ENCODE results near the gene MAP2K5. TPM values are rescaled to one million over a fixed set of nuclear protein-coding genes. Genes with fewer than 3 reads are reported as not detected.

The MAP2K5 gene
- total and polyA plus RNA-seq, 9 of the 15 experiments (the other 6 are each of a cell fraction or from before 2014, with no cell fraction given) = 0.41 to 16.5 (median 7.5) TPM

DNA sequence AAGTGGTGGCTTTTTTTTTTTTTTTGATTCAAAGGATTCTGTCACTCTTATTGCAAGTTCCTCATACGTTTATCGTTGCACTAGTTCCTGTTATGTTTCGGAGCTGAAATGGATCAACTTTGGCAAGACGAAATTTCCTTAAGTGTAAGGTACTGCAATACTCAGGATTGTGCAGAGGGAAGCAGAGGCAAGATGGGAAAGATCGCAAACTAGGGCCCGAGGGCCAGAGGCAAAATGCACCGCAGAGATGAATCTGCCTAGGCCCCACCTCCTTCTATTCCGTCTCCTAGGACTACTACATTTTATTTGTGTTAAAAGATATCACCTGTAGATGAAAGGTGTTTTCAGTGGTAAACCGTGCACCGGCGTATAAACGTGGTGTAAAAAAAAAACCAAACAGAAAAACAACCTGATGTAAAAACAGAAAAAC, 297.0 kb downstream of the MAP2K5 start (continued):
- TF ChIP-seq PRDM10 (IDR thresholded peaks at IDR 0.05; ENCODE audit: partially characterized antibody) (peak; percentile 6), GATAD2A (IDR thresholded peaks at IDR 0.05) (no peak), ZNF23 (CRISPR knock-in tag; IDR thresholded peaks at IDR 0.05) (no peak), AFF1 (IDR thresholded peaks at IDR 0.05; ENCODE audit: low read depth in 1 of 2, partially characterized antibody in 2 of 2) (peak in 1 of 2 experiments; percentile 45), DPF2 (IDR thresholded peaks at IDR 0.05) (peak; percentile 49), CREM (IDR thresholded peaks at IDR 0.05; ENCODE audit: low read depth) (0 out of 2 replicates have a peak, but pooled peaks have one; percentile 27), PYGO2 (tag; IDR thresholded peaks at IDR 0.05) (0 out of 2 replicates have a peak, but pooled peaks have one; percentile 25), SMARCA4 (IDR thresholded peaks at IDR 0.05) (0 out of 2 replicates have a peak, but pooled peaks have one; percentile 25), HDAC1 (IDR thresholded peaks at IDR 0.05) (peak in 1 of 2 experiments; percentile 28; a peak in 1 of 4 replicates), SMARCA5 (IDR thresholded peaks at IDR 0.05) (0 out of 2 replicates have a peak, but pooled peaks have one; percentile 19), MYC (IDR thresholded peaks at IDR 0.05; ENCODE audit: low read depth, low read length) (no peak), MYC (CRISPR knock-in tag; IDR thresholded peaks at IDR 0.05; ENCODE audit: borderline replicate concordance, low read depth) (0 out of 2 replicates have a peak, but pooled peaks have one; percentile 32), BCOR (IDR thresholded peaks at IDR 0.05) (no peak)
- TF ChIP-seq, protein P1, sequence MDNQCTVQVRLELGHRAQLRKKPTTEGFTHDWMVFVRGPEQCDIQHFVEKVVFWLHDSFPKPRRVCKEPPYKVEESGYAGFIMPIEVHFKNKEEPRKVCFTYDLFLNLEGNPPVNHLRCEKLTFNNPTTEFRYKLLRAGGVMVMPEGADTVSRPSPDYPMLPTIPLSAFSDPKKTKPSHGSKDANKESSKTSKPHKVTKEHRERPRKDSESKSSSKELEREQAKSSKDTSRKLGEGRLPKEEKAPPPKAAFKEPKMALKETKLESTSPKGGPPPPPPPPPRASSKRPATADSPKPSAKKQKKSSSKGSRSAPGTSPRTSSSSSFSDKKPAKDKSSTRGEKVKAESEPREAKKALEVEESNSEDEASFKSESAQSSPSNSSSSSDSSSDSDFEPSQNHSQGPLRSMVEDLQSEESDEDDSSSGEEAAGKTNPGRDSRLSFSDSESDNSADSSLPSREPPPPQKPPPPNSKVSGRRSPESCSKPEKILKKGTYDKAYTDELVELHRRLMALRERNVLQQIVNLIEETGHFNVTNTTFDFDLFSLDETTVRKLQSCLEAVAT (IDR thresholded peaks at IDR 0.05) = 0 out of 4 replicates have a peak, but pooled peaks of 1 of the 2 experiments have one; percentile 17
- TF ChIP-seq, protein P2, sequence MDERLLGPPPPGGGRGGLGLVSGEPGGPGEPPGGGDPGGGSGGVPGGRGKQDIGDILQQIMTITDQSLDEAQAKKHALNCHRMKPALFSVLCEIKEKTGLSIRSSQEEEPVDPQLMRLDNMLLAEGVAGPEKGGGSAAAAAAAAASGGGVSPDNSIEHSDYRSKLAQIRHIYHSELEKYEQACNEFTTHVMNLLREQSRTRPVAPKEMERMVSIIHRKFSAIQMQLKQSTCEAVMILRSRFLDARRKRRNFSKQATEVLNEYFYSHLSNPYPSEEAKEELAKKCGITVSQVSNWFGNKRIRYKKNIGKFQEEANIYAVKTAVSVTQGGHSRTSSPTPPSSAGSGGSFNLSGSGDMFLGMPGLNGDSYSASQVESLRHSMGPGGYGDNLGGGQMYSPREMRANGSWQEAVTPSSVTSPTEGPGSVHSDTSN (CRISPR knock-in tag; IDR thresholded peaks at IDR 0.05; ENCODE audit: low read depth) = no peak
- TF ChIP-seq, protein P2 (tag; conservative IDR thresholded peaks at IDR 0.05; ENCODE audit: low read depth) = peak; percentile 46; the same call in 1 of the 2 replicates
